ENCODE measurements around the gene NPM3. TPM values are rescaled to one million over a fixed set of nuclear protein-coding genes. Genes with fewer than 3 reads are reported as not detected.
A peak's percentile ranks its signal among the peaks of the same experiment; 100 is the strongest.

Gene NPM3
- polyA plus RNA-seq, 1 of the 3 experiments (the other 2 are of a cell fraction): 105 TPM

GRCh38 chr10:101797403-101798059 is 14.3 kb upstream of the NPM3 start:
- H3K79me2 ChIP-seq (ENCODE audit: insufficient read depth): peaks cover 100% of the 10 kb centered on the region
- no peak for TF ChIP-seq EZH2phosphoT487 (IDR thresholded peaks at IDR 0.05; ENCODE audit: borderline replicate concordance, low read depth)
- TF ChIP-seq TAF1 (IDR thresholded peaks at IDR 0.05; ENCODE audit: borderline replicate concordance, low read depth, low read length): no peak
- no peak for TF ChIP-seq RCOR1 (IDR thresholded peaks at IDR 0.05; ENCODE audit: low read length)
- TF ChIP-seq GABPA (IDR thresholded peaks at IDR 0.05; ENCODE audit: low read depth): no peak
- no peak for TF ChIP-seq RXRA (IDR thresholded peaks at IDR 0.05; ENCODE audit: borderline replicate concordance, low read depth)
- TF ChIP-seq SIN3A (IDR thresholded peaks at IDR 0.05; ENCODE audit: borderline replicate concordance, low read depth, low read length): no peak
- no peaks in the 10 kb centered on the region for H3K9me3 ChIP-seq
- ChIA-PET POLR2A (interaction anchor here (0.6 to 0.7 kb wide), 2 partner anchors 16 to 368 kb away, joined by 3 to 4 read pairs; no protein-coding TSS in a partner anchor), CTCF (interaction anchor here (0.9 to 5.6 kb wide), 2 partner anchors 15 to 195 kb away, joined by 6 to 47 read pairs; partner anchors contain the start of gene NPM3)
- peaks cover 57% of the 10 kb centered on the region for H3F3A ChIP-seq (replicated peaks; ENCODE audit: insufficient read depth)
- H2AFZ ChIP-seq (ENCODE audit: low read depth): no peak overlapping the region
- no peak overlapping the region for H3K4me3 ChIP-seq (ENCODE audit: low read depth in 2 of 2, low read length in 1 of 2)
- no peaks in the 10 kb centered on the region for H3K9me2 ChIP-seq
- peaks cover 80 to 98% of the 10 kb centered on the region in 2 experiments for H3K36me3 ChIP-seq (replicated peaks in 1 of 2; ENCODE audit: control insufficient read depth in 1 of 2, insufficient read depth in 2 of 2, low read length in 1 of 2)
- no peaks in the 10 kb centered on the region for H3K27me3 ChIP-seq (ENCODE audit: insufficient read depth)
- H3K9ac ChIP-seq: no peak overlapping the region
- H4K20me1 ChIP-seq (ENCODE audit: insufficient read depth): peaks cover 92% of the 10 kb centered on the region
- DNase-seq: no peak
- H3K4me1 ChIP-seq (ENCODE audit: control insufficient read depth in 1 of 2, insufficient read depth in 2 of 2, low read depth in 1 of 2, low read length in 1 of 2): peaks cover 0 to 2% of the 10 kb centered on the region in 2 experiments; a peak in 1 of 4 replicates
- H3K4me2 ChIP-seq: no peak overlapping the region
- peak overlapping the region; percentile 7 to 24; a peak in 2 of 4 replicates for H3K27ac ChIP-seq (ENCODE audit: low read depth in 2 of 2, low read length in 1 of 2)
- WGBS (ENCODE audit: low lambda C conversion rate): 72% methylated on average over 4 of the region's 4 CpGs

- Histone ChIP-seq H3F3A (replicated peaks; ENCODE audit: insufficient read depth) (peaks cover 71% of the 10 kb centered on the region), H3K27me3 (ENCODE audit: insufficient read depth) (no peaks in the 10 kb centered on the region), H3K9me3 (no peaks in the 10 kb centered on the region), H3K27ac (ENCODE audit: low read depth in 2 of 2, low read length in 1 of 2) (no peak overlapping the region), H3K9me2 (no peaks in the 10 kb centered on the region), H3K4me1 (ENCODE audit: control insufficient read depth in 1 of 2, insufficient read depth in 2 of 2, low read depth in 1 of 2, low read length in 1 of 2) (peaks cover 0 to 2% of the 10 kb centered on the region in 2 experiments; a peak in 1 of 4 replicates), H3K4me2 (no peak overlapping the region), H3K4me3 (ENCODE audit: low read depth in 2 of 2, low read length in 1 of 2) (no peak overlapping the region), H4K20me1 (ENCODE audit: insufficient read depth) (peaks cover 65% of the 10 kb centered on the region), H3K79me2 (ENCODE audit: insufficient read depth) (peaks cover 89% of the 10 kb centered on the region), H3K9ac (no peak overlapping the region), H2AFZ (ENCODE audit: low read depth) (no peak overlapping the region), H3K36me3 (replicated peaks in 1 of 2; ENCODE audit: control insufficient read depth in 1 of 2, insufficient read depth in 2 of 2, low read length in 1 of 2) (peaks cover 75 to 96% of the 10 kb centered on the region in 2 experiments)
- 94% methylated on average over 12 of the region's 12 CpGs for WGBS (ENCODE audit: low lambda C conversion rate)
- POLR2A ChIA-PET: no interaction called here
- DNase-seq: no peak
- TF ChIP-seq REST (IDR thresholded peaks at IDR 0.05; ENCODE audit: low read depth, low read length) (no peak), EP300 (IDR thresholded peaks at IDR 0.05; ENCODE audit: borderline replicate concordance in 1 of 2, low read depth in 1 of 2, low read length in 1 of 2) (no peak), NFIC (IDR thresholded peaks at IDR 0.05; ENCODE audit: borderline replicate concordance) (no peak), TCF12 (IDR thresholded peaks at IDR 0.05) (no peak), GABPA (IDR thresholded peaks at IDR 0.05; ENCODE audit: low read depth) (no peak)
- CTCF ChIA-PET: interaction anchor here (1.1 to 5.6 kb wide), 3 partner anchors 11 to 47 kb away, joined by 4 to 47 read pairs (median 4); partner anchors contain the start of gene NPM3
These were observed 10.3 kb upstream of the NPM3 start for GRCh38 chr10:101793526-101793925.

All from SK-N-SH (cell line).